Femur (tissue), 1 donor: ENCODE data around the gene PDPR.
"Not testable (repeated sequence)": the region's sequence is repeated elsewhere in the genome, so short reads cannot be mapped to it uniquely, and the experiment has no call there.

Experiments used
- DNase-seq: peaks from one replicate; pipeline ENCODE4 v3.0.0-alpha.2; 2017

Gene PDPR

GRCh38 chr16:70166688-70167087, 52.6 kb downstream of the PDPR start:
- not testable (repeated sequence) for DNase-seq

DNA sequence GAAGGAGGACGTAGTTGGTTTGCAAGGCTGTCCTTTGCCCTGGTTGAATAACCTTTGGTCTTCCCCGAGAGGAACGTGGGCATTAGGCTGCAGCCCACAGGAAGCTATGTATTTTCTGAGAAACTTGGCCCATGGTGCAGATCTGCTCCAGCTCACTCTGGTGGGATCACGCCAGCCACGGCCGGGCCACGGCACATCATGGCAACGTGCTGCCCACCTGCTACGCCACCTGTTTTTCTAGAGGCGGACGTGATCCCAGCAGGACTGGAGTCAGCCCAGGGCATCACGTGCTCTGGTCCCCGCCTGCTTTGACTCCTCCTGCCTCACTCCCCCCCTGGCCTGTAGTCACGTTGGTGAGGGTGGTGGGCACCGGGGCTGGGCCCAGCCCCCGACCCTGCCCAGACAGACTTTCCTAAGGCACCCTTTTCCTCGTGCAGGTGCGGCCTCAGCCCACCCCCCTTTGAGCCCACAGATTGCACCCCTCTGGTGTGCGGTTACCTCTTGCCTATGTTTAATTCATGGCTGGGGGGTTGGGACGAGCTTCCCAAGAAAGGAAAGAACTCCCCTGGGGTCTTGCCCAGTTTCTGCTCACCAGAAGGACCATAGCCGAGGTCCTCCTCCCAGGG, 59.2 kb downstream of the PDPR start, which contains the start of gene CLEC18C:
TSS of gene CLEC18C (plus strand) at position 576 of the 626 bp plus-strand sequence. CDS start 492 bp downstream, outside the sequence.
- not testable (repeated sequence) for DNase-seq

DNA sequence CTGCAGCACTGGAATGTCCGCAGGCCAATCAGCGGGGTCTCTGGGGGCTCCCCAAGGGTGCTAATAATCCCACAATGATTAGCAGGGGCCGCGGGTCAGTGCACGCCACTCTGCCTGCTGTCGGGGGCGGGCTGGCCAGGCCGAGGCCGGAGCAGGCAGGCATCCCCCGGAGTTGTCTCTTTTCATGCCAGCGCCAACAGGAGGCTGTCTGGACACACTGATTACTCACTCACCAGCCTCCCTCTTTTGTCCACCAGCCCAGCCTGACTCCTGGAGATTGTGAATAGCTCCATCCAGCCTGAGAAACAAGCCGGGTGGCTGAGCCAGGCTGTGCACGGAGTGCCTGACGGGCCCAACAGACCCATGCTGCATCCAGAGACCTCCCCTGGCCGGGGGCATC, 59.8 kb downstream of the PDPR start:
- not testable (repeated sequence) for DNase-seq

DNA sequence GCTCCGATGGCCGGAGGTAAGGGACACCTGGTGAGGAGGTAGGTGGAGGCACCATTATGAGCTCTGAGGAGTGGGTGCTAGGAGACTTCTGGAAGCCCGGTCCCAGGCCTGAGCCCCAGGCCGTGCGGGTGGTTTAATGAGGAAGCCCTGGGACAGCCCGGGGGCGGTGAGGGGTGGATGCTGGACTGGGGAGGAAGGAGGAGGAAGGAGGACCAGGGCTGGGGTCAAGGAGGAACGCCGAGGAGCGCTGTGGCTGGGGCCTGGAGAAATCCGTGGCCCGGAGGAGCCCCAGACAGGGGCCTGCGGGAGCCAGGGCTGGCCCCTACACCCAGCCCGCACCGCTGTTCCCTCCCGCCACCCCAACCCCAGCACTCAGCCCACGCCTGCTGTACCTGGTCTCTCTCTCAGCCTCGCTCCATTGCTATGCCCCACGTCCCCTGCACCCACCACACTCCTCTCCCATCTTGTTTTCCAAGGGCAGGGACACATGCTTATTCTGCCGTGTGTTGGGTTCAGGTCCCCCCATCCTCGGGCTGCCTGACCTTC, 60.3 kb downstream of the PDPR start:
- DNase-seq = not testable (repeated sequence)

DNA sequence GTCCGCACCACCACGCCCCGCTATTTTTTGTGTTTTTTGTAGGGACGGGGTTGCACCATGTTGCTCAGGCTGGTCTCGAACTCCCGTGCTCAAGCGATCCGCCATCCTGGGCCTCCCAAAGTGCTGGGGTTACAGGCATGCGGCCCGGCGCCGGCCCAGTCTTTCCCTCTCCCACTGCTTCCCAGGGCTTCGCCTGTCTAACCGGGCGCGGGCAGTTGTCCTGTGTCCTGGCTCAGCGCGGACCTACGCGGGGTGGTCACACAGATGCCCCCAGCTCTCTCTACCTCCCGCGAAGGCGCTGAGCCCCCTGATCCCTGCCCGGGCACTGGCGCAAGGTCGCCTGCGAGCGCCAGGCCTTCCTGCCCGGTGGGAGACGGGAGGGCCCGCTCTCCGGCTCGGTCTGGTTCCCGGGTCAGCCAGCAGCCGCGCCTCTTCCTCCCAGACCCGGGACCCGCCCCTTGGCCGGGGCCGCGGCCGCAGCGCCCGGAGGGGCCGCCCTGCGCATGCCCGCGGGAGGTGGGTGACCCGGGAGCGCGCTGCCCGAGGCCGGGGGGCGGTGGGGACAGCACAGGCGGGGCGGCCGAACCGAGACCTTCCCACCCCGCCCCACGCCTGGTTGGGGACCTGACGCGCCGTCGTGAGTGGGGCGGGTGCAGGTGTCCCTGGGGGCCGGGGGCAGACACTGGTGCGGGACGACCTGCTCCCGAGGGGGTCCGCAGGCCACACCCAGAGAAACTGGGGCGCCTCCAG, 73.9 kb downstream of the PDPR start:
- DNase-seq = not testable (repeated sequence)

DNA sequence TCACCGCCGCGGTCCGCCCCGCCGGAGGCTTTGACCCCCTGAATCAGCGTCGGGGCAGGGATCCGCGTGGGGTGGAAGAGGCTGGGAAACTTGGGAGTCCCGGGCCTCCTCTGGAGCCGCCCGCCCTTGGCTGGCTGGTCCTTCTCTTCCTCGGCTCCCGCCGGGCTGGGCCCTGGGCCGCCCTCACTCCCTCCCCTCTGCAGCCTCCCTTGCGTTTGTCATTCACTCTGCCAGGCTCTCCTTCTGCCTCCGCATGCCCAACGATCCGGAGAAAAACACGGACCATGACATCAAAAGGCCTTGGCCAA, 74.4 kb downstream of the PDPR start:
- peak; percentile 28 for DNase-seq

DNA sequence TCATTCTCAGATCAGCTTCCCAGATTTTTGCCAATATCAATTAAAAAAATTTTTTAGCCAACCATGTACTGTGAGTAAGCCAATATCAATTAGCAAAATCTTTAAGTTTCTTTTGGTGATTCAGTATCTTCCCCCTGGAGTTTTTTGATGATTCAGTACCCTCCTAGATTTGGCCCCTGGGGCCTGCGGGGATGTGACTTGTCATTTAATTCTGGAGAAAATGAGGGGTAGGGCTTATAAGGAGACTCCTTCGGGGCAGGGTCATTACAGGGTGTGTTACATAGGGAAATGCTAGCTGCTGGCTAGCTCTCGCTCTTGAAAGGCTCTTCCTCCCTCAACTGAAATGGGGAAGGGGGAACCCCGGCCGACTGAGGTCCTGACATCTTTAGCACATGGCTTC, 76.4 kb downstream of the PDPR start:
- DNase-seq = not testable (repeated sequence)

DNA sequence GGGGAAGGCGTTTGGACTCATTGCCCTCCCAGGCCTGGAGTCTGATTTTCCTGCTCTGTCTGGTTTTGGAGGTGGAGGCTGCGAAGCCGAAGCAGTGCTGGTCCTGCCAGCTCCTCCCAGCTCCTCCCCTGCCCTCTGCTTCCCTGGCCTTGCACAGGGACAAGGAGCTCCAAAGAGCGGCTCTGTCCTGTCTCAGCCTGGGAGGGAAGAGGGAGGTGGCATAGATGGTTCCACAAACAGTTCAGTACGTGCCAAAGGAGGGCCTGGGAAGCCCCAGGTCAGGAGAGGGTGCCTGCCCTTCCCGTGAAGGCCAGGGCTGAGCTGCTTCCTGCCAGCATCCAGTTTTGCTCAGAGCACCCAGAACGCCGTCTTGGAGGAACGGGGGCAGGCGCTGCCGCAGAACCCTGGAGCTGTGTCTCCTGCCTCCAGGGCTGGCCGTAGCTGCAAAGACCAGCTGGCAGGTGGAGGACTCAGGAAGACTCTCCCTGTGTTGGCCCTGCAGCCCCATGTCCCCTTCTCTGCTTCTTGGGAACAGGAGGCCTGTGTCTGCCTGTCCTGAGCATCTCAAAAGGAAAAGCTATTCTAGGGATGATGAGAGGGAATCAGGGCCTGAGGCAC, 82.7 kb downstream of the PDPR start:
- DNase-seq = not testable (repeated sequence)

DNA sequence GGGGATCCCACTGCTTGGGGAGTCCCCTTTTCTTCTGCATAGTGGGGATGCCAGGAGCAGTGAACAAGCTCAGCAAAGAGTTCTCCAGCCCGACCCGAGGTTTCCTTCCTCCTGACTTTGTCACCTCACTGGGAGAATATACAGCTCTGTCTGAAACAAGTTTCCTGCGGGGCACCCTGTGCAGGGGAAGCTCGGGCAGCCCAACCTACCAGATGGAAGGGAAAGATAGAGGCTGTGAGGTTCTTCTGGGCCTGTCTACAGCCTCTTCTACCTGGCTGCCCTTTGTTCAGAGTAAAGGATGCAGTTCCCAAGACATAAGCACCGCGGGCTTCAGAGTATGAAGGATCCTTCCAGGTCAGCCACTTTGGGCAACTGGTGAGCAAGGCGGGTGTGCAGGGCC, 83.5 kb downstream of the PDPR start:
- not testable (repeated sequence) for DNase-seq

DNA sequence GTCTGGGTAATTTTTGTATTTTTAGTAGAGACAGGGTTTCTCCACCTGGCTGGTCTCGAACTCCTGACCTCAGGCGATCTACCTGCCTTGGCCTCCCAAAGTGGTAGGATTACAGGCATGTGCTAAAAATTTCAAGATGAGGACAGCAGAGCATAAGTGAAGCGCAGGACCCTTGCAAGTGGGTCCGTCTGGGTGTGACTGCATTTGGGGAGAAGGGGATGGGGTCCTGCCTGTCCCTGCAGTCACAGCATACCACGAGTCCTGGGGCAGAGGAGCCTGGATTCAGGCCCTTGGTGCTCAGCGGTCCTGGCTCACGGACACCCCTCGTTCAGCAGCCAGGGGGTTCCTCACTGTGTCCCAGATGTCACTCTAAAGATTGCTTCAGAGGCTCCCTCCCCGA, 84.1 kb downstream of the PDPR start:
- DNase-seq = not testable (repeated sequence)

GRCh38 chr16:70198666-70199065, 84.5 kb downstream of the PDPR start:
- DNase-seq = not testable (repeated sequence)

- DNase-seq = not testable (repeated sequence)
Measured at GRCh38 chr16:70199170-70199569, 85.0 kb downstream of the PDPR start.

- not testable (repeated sequence) for DNase-seq
Measured at GRCh38 chr16:70200063-70200462, 85.9 kb downstream of the PDPR start.

DNA sequence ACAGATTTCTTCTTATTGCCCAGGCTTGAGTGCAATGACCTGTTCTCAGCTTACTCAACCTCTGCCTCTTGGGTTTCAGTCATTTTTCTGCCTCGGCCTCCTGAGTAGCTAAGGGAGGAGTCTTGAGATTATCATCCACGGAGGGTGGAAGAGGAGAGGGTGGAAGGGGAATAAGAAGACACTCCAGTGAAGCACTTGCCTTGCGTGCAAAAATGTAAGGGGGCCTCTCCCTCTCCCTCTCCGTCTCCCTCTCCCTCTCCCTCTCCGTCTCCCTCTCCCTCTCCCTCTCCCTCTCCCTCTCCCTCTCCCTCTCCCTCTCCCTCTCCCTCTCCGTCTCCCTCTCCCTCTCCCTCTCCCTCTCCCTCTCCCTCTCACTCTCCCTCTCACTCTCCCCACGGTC, 89.4 kb downstream of the PDPR start:
- not testable (repeated sequence) for DNase-seq

GRCh38 chr16:70204010-70204409, 89.9 kb downstream of the PDPR start:
- DNase-seq = not testable (repeated sequence)

DNA sequence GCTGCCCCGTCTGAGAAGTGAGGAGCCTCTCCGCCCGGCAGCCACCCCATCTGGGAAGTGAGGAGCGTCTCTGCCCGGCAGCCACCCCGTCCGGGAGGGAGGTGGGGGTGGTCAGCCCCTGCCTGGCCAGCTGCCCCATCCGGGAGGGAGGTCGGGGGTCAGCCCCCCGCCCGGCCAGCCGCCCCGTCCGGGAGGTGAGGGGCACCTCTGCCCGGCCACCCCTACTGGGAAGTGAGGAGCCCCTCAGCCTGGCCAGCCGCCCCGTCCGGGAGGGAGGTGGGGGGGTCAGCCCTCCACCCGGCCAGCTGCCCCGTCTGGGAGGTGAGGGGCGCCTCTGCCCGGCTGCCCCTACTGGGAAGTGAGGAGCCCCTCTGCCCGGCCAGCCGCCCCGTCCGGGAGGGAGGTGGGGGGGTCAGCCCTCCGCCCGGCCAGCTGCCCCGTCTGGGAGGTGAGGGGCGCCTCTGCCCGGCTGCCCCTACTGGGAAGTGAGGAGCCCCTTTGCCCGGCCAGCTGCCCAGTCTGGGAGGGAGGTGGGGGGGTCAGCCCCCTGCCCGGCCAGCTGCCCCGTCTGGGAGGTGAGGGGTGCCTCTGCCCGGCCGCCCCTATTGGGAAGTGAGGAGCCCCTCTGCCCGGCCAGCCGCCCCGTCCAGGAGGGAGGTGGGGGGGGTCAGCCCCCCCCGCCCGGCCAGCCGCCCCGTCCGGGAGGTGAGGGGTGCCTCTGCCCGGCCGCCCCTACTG, 90.7 kb downstream of the PDPR start:
- DNase-seq = not testable (repeated sequence)

GRCh38 chr16:70206382-70206781, 92.2 kb downstream of the PDPR start:
- not testable (repeated sequence) for DNase-seq
